ENCODE data around the gene SOX10.

SOX10 gene

GRCh38 chr22:37933711-37934376 lies 50.5 kb downstream of the SOX10 start:
- Histone ChIP-seq H3K79me2 (ENCODE audit: insufficient read depth, low read length) (no peaks in the 10 kb centered on the region), H3K9me3 (ENCODE audit: insufficient read depth, low read length, severe bottlenecking) (no peaks in the 10 kb centered on the region), H3K4me2 (ENCODE audit: insufficient read depth, low read length) (no peak overlapping the region; the same call in 1 of the 2 replicates), H3K4me3 (ENCODE audit: low read depth in 1 of 2, low read length in 2 of 2) (no peak overlapping the region), H4K20me1 (ENCODE audit: insufficient read depth, low read length) (no peaks in the 10 kb centered on the region; the same call in 1 of the 2 replicates), H3K36me3 (ENCODE audit: insufficient read depth, low read length) (peaks cover 35% of the 10 kb centered on the region), H3K9ac (ENCODE audit: low read depth, low read length) (no peak overlapping the region), H3K27me3 (ENCODE audit: insufficient read depth, low read length, poor library complexity) (no peaks in the 10 kb centered on the region), H3K27ac (ENCODE audit: low read length) (no peak overlapping the region), H2AFZ (ENCODE audit: low read depth, low read length) (no peak overlapping the region), H3K4me1 (ENCODE audit: insufficient read depth, low read length) (peaks cover 3% of the 10 kb centered on the region; the same call in 1 of the 2 replicates)
- TF ChIP-seq CTCF (IDR thresholded peaks at IDR 0.05; ENCODE audit: borderline replicate concordance, extremely low read depth, low read length, poor library complexity, severe bottlenecking) (peak; percentile 75), EZH2 (IDR thresholded peaks at IDR 0.05; ENCODE audit: borderline replicate concordance, low read depth, low read length, severe bottlenecking) (no peak)
- peak; percentile 81 for DNase-seq
- ATAC-seq (ENCODE audit: insufficient read depth, low read depth): peak; percentile 98

- DNase-seq: no peak
Measured at GRCh38 chr22:37932821-37933578, 51.4 kb downstream of the SOX10 start.

GRCh38 chr22:37932401-37932800 lies 52.0 kb downstream of the SOX10 start:
- H3K4me3 ChIP-seq (ENCODE audit: low read depth in 1 of 2, low read length in 2 of 2): no peak overlapping the region
- no peak for TF ChIP-seq CTCF (IDR thresholded peaks at IDR 0.05; ENCODE audit: borderline replicate concordance, extremely low read depth, low read length, poor library complexity, severe bottlenecking)
- DNase-seq (no peak), ATAC-seq (ENCODE audit: insufficient read depth, low read depth) (no peak)
- H3K9ac ChIP-seq (ENCODE audit: low read depth, low read length): no peak overlapping the region
- H4K20me1 ChIP-seq (ENCODE audit: insufficient read depth, low read length): no peaks in the 10 kb centered on the region; the same call in 1 of the 2 replicates
- H3K79me2 ChIP-seq (ENCODE audit: insufficient read depth, low read length): no peaks in the 10 kb centered on the region
- H3K27me3 ChIP-seq (ENCODE audit: insufficient read depth, low read length, poor library complexity): no peaks in the 10 kb centered on the region
- peaks cover 33% of the 10 kb centered on the region for H3K36me3 ChIP-seq (ENCODE audit: insufficient read depth, low read length)
- H3K27ac ChIP-seq (ENCODE audit: low read length): no peak overlapping the region
- H3K4me1 ChIP-seq (ENCODE audit: insufficient read depth, low read length): peaks cover 3% of the 10 kb centered on the region; the same call in 1 of the 2 replicates
- no peak overlapping the region for H2AFZ ChIP-seq (ENCODE audit: low read depth, low read length)
- H3K9me3 ChIP-seq (ENCODE audit: insufficient read depth, low read length, severe bottlenecking): no peaks in the 10 kb centered on the region
- no peak overlapping the region for H3K4me2 ChIP-seq (ENCODE audit: insufficient read depth, low read length)

More at GRCh38 chr22:37932821-37933578, 51.4 kb downstream of the SOX10 start:
- no peak for ATAC-seq (ENCODE audit: insufficient read depth, low read depth)
- H3K27me3 ChIP-seq (ENCODE audit: insufficient read depth, low read length, poor library complexity): no peaks in the 10 kb centered on the region
- H3K9ac ChIP-seq (ENCODE audit: low read depth, low read length): no peak overlapping the region
- no peak overlapping the region for H3K4me3 ChIP-seq (ENCODE audit: low read depth in 1 of 2, low read length in 2 of 2)
- H3K4me2 ChIP-seq (ENCODE audit: insufficient read depth, low read length): no peak overlapping the region
- H3K27ac ChIP-seq (ENCODE audit: low read length): no peak overlapping the region
- no peak for TF ChIP-seq CTCF (IDR thresholded peaks at IDR 0.05; ENCODE audit: borderline replicate concordance, extremely low read depth, low read length, poor library complexity, severe bottlenecking)
- no peak for TF ChIP-seq EZH2 (IDR thresholded peaks at IDR 0.05; ENCODE audit: borderline replicate concordance, low read depth, low read length, severe bottlenecking)
- no peaks in the 10 kb centered on the region; the same call in 1 of the 2 replicates for H4K20me1 ChIP-seq (ENCODE audit: insufficient read depth, low read length)
- peaks cover 35% of the 10 kb centered on the region for H3K36me3 ChIP-seq (ENCODE audit: insufficient read depth, low read length)
- H3K4me1 ChIP-seq (ENCODE audit: insufficient read depth, low read length): peaks cover 3% of the 10 kb centered on the region; the same call in 1 of the 2 replicates
- H3K79me2 ChIP-seq (ENCODE audit: insufficient read depth, low read length): no peaks in the 10 kb centered on the region
- no peak overlapping the region for H2AFZ ChIP-seq (ENCODE audit: low read depth, low read length)
- no peaks in the 10 kb centered on the region for H3K9me3 ChIP-seq (ENCODE audit: insufficient read depth, low read length, severe bottlenecking)
